Endodermal cell (in vitro differentiated cells): Measurements from ENCODE around the gene TRAF3IP3. TPM values are rescaled to one million over a fixed set of nuclear protein-coding genes. Genes with fewer than 3 reads are reported as not detected.

Experiments
- DNase-seq: peaks from one replicate; pipeline ENCODE4 v3.0.0-alpha.2; 2017
- H3K27ac ChIP-seq: 2 replicates; pipeline ENCODE4 v1.5.1; 2013; ENCODE audit warnings: mild to moderate bottlenecking, low read depth, low read length, moderate library complexity
- H3K27me3 ChIP-seq: 2 replicates; pipeline ENCODE4 v1.6.1; 2013; ENCODE audit warnings: mild to moderate bottlenecking, low read length, moderate library complexity; ENCODE audit not compliant: insufficient read depth, control insufficient read depth, poor library complexity, severe bottlenecking
- H3K36me3 ChIP-seq: 2 replicates; pipeline ENCODE4 v1.7.0; 2013; ENCODE audit warnings: mild to moderate bottlenecking, low read length, moderate library complexity; ENCODE audit not compliant: control insufficient read depth, insufficient read depth
- H3K4me1 ChIP-seq: one replicate; pipeline ENCODE4 v1.7.0; 2013; ENCODE audit warnings: low read length; ENCODE audit not compliant: control insufficient read depth, insufficient read depth
- H3K4me3 ChIP-seq: 2 replicates; pipeline ENCODE4 v1.5.1; 2013; ENCODE audit warnings: mild to moderate bottlenecking, low read length, moderate library complexity
- H3K9ac ChIP-seq: 2 replicates; pipeline ENCODE4 v1.6.1; 2013; ENCODE audit warnings: mild to moderate bottlenecking, low read length, moderate library complexity; ENCODE audit not compliant: poor library complexity, severe bottlenecking; ENCODE audit errors: extremely low read depth
- H3K9me3 ChIP-seq: 2 replicates; pipeline ENCODE4 v1.6.1; 2013; ENCODE audit warnings: mild to moderate bottlenecking, low read length, moderate library complexity; ENCODE audit not compliant: control insufficient read depth
- H3K27ac Mint-ChIP-seq: 2 replicates; pipeline ENCODE4 v1.8.0; 2020; ENCODE audit warnings: mixed read lengths
- H3K27me3 Mint-ChIP-seq: 2 replicates; pipeline ENCODE4 v1.8.0; 2021; ENCODE audit warnings: mild to moderate bottlenecking, mixed read lengths; ENCODE audit not compliant: insufficient read depth
- H3K36me3 Mint-ChIP-seq: 2 replicates; pipeline ENCODE4 v1.8.0; 2020; ENCODE audit warnings: low read depth, mixed read lengths
- H3K4me1 Mint-ChIP-seq: 2 replicates; pipeline ENCODE4 v1.8.0; 2020; ENCODE audit warnings: mixed read lengths
- H3K4me3 Mint-ChIP-seq: 2 replicates; pipeline ENCODE4 v1.8.0; 2020; ENCODE audit warnings: mild to moderate bottlenecking, moderate library complexity, mixed read lengths
- H3K9me3 Mint-ChIP-seq: 2 replicates; pipeline ENCODE4 v1.8.0; 2020; ENCODE audit warnings: mild to moderate bottlenecking, mixed read lengths
- WGBS, 2 experiments: methylation state at CpG; one replicate each; pipeline versions ENCODE4 v1.1.5 to v1.1.7; 2013; ENCODE audit warnings: missing lambda C conversion rate in 2 of 2, mixed read lengths in 1 of 2; ENCODE audit not compliant: insufficient coverage in 1 of 2, insufficient read length in 1 of 2; 5-methylcytosine and 5-hydroxymethylcytosine counted together
- total RNA-seq, 2 donors: library from RNA; stranded (reverse); fragmentation: NEBNext Ultra II Directional in 1 of 2; extraction: Animal tissue kit (Norgen Biotek cat#: 25700) in 1 of 2; gene quantifications; 2 replicates in 1 of 2; 3 replicates in 1 of 2; pipeline ENCODE4 v1.2.1, GENCODE V29; 2021
- TF ChIP-seq, protein P1 (sequence below): fragments of 200-600 bp; sonication (generic); conservative IDR thresholded peaks from 2 replicates; pipeline ENCODE4 v1.5.0; 2021; ENCODE audit warnings: antibody characterized with exemption, mild to moderate bottlenecking

Gene TRAF3IP3
- total RNA-seq, 2 donors from 2014 or later, result not detected

DNA sequence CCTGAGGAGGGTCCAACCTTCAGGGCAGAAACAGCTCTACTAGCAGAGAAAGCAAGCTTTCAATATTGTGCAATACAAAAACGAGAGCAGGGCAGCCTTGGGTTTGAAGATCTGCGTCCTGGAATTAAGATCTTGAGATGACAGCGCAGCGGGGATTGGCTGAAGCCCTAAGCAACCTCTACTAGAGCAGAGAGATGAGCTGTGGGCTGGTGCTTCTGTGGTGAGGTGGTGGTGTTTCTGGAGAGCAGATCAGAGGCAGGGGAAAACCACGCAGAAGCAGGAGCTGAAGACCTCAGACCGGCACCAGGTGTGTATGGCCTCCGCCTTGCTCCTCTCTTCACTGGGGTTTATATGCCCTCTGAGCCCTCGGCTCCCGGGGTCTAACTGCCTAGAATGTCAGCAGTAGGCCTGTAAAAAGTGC lies 12.5 kb downstream of the TRAF3IP3 start:
- Mint-ChIP-seq H3K4me1 (peaks cover 4% of the 10 kb centered on the region), H3K9me3 (no peaks in the 10 kb centered on the region), H3K4me3 (no peak overlapping the region), H3K27me3 (peaks cover 9% of the 10 kb centered on the region), H3K27ac (no peak overlapping the region), H3K36me3 (no peaks in the 10 kb centered on the region)
- H3K27ac ChIP-seq, result no peak overlapping the region
- H3K4me1 ChIP-seq, result no peaks in the 10 kb centered on the region
- no peaks in the 10 kb centered on the region for H3K36me3 ChIP-seq
- H3K9me3 ChIP-seq, result no peaks in the 10 kb centered on the region
- no peak for DNase-seq
- H3K27me3 ChIP-seq, result peaks cover 15% of the 10 kb centered on the region
- TF ChIP-seq, protein P1, sequence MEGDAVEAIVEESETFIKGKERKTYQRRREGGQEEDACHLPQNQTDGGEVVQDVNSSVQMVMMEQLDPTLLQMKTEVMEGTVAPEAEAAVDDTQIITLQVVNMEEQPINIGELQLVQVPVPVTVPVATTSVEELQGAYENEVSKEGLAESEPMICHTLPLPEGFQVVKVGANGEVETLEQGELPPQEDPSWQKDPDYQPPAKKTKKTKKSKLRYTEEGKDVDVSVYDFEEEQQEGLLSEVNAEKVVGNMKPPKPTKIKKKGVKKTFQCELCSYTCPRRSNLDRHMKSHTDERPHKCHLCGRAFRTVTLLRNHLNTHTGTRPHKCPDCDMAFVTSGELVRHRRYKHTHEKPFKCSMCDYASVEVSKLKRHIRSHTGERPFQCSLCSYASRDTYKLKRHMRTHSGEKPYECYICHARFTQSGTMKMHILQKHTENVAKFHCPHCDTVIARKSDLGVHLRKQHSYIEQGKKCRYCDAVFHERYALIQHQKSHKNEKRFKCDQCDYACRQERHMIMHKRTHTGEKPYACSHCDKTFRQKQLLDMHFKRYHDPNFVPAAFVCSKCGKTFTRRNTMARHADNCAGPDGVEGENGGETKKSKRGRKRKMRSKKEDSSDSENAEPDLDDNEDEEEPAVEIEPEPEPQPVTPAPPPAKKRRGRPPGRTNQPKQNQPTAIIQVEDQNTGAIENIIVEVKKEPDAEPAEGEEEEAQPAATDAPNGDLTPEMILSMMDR, result no peak
- H3K4me3 ChIP-seq, result no peak overlapping the region
- no peak overlapping the region for H3K9ac ChIP-seq
- 94 to 99% methylated on average over 9 of the region's 9 CpGs for WGBS, 2 experiments

DNA sequence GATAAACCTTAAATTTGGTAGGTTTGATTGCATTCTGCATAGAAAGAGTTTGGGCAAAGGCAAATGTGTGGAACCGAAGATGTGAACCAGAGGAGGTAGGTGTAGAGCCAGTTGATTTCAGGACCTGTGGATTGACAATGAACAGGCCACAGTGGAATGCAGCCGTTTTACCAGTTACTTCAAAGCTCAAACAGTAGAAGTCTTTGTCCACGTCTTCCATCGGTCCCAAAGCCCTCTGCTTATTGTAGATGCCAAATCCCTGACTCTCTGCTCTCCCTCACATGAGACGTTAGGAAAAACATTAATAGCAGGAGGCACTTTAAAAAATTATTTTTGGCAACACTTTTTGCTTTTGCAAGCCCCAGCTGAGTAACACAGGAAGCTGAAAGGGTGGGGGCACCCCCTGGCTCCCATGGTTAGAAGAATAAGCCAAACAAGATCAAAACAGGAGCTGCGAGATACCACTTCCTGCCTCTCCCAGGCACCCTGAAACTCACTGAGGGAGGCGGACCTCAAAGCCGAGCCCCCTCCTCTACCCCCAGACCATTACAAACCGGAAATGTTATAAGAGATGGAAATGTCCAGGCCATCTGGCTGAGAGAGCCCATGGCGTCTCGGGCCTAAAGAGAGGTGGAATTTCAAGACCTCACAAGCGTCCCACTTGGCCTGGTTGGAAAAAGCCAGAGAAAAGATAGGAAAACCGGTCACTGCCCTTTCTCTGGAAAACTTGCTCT lies 13.5 kb downstream of the TRAF3IP3 start:
- no peak for DNase-seq
- TF ChIP-seq, protein P1, result no peak
- H3K4me3 ChIP-seq, result no peak overlapping the region
- H3K36me3 ChIP-seq, result no peaks in the 10 kb centered on the region
- H3K27ac Mint-ChIP-seq, result no peak overlapping the region
- no peaks in the 10 kb centered on the region for H3K9me3 ChIP-seq
- no peaks in the 10 kb centered on the region for H3K4me1 ChIP-seq
- 89 to 91% methylated on average over 8 to 13 of the region's 13 CpGs for WGBS, 2 experiments
- H3K4me1 Mint-ChIP-seq, result peaks cover 4% of the 10 kb centered on the region
- H3K9me3 Mint-ChIP-seq, result no peaks in the 10 kb centered on the region
- H3K4me3 Mint-ChIP-seq, result no peak overlapping the region
- no peak overlapping the region for H3K27ac ChIP-seq
- H3K9ac ChIP-seq, result no peak overlapping the region
- H3K36me3 Mint-ChIP-seq, result no peaks in the 10 kb centered on the region
- peaks cover 14% of the 10 kb centered on the region for H3K27me3 Mint-ChIP-seq
- H3K27me3 ChIP-seq, result peaks cover 20% of the 10 kb centered on the region

DNA sequence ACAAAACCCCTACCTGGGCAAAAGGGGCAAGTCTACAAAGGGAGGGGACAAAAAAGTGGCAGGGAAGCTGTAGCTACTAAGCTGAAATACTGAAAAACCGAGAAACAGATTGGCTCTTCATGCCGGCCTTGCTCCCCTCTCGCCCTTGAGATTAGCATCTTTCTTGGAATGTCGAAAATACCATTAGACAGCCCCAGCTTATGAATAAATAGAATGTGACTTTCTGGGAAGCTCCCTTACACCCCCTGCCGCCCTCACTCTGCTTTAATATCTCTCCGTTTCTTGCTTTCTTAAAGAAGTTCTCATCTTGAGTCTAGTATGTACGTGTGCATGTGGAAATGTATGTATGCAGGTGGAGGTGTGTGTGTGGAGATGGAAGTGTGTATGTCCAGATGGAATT lies 14.1 kb downstream of the TRAF3IP3 start:
- 75 to 86% methylated on average over 3 to 7 of the region's 7 CpGs for WGBS, 2 experiments
- H3K27ac ChIP-seq, result no peak overlapping the region
- Mint-ChIP-seq H3K9me3 (no peaks in the 10 kb centered on the region), H3K27me3 (peaks cover 14% of the 10 kb centered on the region), H3K4me1 (peaks cover 4% of the 10 kb centered on the region), H3K36me3 (no peaks in the 10 kb centered on the region), H3K4me3 (no peak overlapping the region), H3K27ac (no peak overlapping the region)
- no peaks in the 10 kb centered on the region for H3K4me1 ChIP-seq
- H3K36me3 ChIP-seq, result no peaks in the 10 kb centered on the region
- no peak for DNase-seq
- H3K9me3 ChIP-seq, result no peaks in the 10 kb centered on the region
- H3K4me3 ChIP-seq, result no peak overlapping the region
- H3K27me3 ChIP-seq, result peaks cover 20% of the 10 kb centered on the region
- no peak overlapping the region for H3K9ac ChIP-seq
- TF ChIP-seq, protein P1, result no peak
